ENCODE data around the gene COX11.

GRCh38 chr17:54937426-54937825, 31.0 kb downstream of the COX11 start:
- TF ChIP-seq POLR2AphosphoS5 (IDR thresholded peaks at IDR 0.05) (no peak), CTCF (IDR thresholded peaks at IDR 0.05) (no peak), POLR2A (IDR thresholded peaks at IDR 0.05) (no peak), EP300 (IDR thresholded peaks at IDR 0.05) (no peak)
